Parathyroid adenoma (tissue), 2 donors: ENCODE results near the gene USF2.

ENCODE experiments used
- H2AFZ ChIP-seq: fragments of 300-600 bp; sonication (generic); one replicate; pipeline ENCODE4 v1.7.0; 2017; ENCODE audit warnings: antibody characterized with exemption, mild to moderate bottlenecking
- H3K27ac ChIP-seq: fragments of 300-600 bp; sonication (generic); one replicate; pipeline ENCODE4 v1.7.0; 2017
- H3K27me3 ChIP-seq: fragments of 300-600 bp; sonication (generic); one replicate; pipeline ENCODE4 v1.7.0; 2017; ENCODE audit warnings: low read length; ENCODE audit not compliant: control insufficient read depth, insufficient read depth
- H3K36me3 ChIP-seq: fragments of 300-600 bp; sonication (generic); one replicate; pipeline ENCODE4 v1.7.0; 2017; ENCODE audit warnings: low read length; ENCODE audit not compliant: control insufficient read depth, insufficient read depth
- H3K4me1 ChIP-seq: fragments of 300-600 bp; sonication (generic); one replicate; pipeline ENCODE4 v1.7.0; 2017; ENCODE audit warnings: control low read depth
- H3K4me2 ChIP-seq: fragments of 300-600 bp; sonication (generic); one replicate; pipeline ENCODE4 v1.7.0; 2017; ENCODE audit warnings: low read length
- H3K4me3 ChIP-seq: fragments of 300-600 bp; sonication (generic); one replicate; pipeline ENCODE4 v1.7.0; 2017; ENCODE audit warnings: low read depth, low read length
- H3K79me2 ChIP-seq: fragments of 300-600 bp; sonication (generic); one replicate; pipeline ENCODE4 v1.7.0; 2017; ENCODE audit warnings: control low read depth
- H3K9ac ChIP-seq: fragments of 300-600 bp; sonication (generic); one replicate; pipeline ENCODE4 v1.7.0; 2017; ENCODE audit warnings: mild to moderate bottlenecking
- H3K9me3 ChIP-seq: fragments of 300-600 bp; sonication (generic); one replicate; pipeline ENCODE4 v1.7.0; 2017; ENCODE audit warnings: low read length; ENCODE audit not compliant: control insufficient read depth
- TF ChIP-seq, protein P1 (sequence below): fragments of 300-600 bp; sonication (generic); IDR thresholded peaks from one replicate; pipeline ENCODE4 v1.7.0; 2017; ENCODE audit warnings: antibody characterized with exemption, mild to moderate bottlenecking
- donor health status: primary hyperparathyroidism.

Gene USF2

GRCh38 chr19:35302446-35302845 lies 33.7 kb downstream of the USF2 start:
- Histone ChIP-seq H3K4me1 (no peaks in the 10 kb centered on the region), H3K9ac (no peak overlapping the region), H2AFZ (no peak overlapping the region), H3K36me3 (no peaks in the 10 kb centered on the region), H3K4me3 (no peak overlapping the region), H3K9me3 (no peaks in the 10 kb centered on the region), H3K27ac (no peak overlapping the region), H3K27me3 (no peaks in the 10 kb centered on the region), H3K79me2 (no peaks in the 10 kb centered on the region), H3K4me2 (no peak overlapping the region)
- TF ChIP-seq, protein P1, sequence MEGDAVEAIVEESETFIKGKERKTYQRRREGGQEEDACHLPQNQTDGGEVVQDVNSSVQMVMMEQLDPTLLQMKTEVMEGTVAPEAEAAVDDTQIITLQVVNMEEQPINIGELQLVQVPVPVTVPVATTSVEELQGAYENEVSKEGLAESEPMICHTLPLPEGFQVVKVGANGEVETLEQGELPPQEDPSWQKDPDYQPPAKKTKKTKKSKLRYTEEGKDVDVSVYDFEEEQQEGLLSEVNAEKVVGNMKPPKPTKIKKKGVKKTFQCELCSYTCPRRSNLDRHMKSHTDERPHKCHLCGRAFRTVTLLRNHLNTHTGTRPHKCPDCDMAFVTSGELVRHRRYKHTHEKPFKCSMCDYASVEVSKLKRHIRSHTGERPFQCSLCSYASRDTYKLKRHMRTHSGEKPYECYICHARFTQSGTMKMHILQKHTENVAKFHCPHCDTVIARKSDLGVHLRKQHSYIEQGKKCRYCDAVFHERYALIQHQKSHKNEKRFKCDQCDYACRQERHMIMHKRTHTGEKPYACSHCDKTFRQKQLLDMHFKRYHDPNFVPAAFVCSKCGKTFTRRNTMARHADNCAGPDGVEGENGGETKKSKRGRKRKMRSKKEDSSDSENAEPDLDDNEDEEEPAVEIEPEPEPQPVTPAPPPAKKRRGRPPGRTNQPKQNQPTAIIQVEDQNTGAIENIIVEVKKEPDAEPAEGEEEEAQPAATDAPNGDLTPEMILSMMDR, result no peak

DNA sequence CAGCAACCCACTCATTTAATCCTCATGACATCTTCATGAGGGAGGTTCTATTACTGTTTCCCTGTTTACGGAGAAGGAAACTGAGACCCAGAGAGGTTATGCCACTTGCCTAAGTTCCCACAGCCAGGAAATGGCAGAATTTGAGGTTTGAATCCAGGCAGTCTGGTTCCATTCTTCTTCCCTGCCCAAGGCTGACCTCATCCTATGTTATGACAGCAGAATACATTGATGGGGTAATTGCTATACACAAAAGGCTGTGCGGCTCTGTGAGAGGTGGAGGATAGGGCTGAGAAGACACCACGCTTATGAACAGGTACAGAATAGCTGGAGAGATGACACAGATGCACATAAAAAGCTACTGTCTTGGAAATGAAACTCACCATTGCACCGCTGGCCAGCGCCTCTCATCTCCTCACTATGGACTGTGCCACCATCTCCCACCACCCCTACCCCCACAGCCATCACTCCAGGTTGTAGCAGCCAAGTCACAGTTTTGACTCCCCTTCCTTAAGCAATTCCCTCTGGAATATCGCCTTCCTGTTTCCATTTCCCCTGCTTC lies 34.7 kb downstream of the USF2 start:
- no peaks in the 10 kb centered on the region for H3K27me3 ChIP-seq
- TF ChIP-seq, protein P1, result no peak
- H3K9ac ChIP-seq, result no peak overlapping the region
- no peaks in the 10 kb centered on the region for H3K4me1 ChIP-seq
- no peak overlapping the region for H2AFZ ChIP-seq
- no peak overlapping the region for H3K4me2 ChIP-seq
- no peaks in the 10 kb centered on the region for H3K36me3 ChIP-seq
- H3K9me3 ChIP-seq, result no peaks in the 10 kb centered on the region
- H3K27ac ChIP-seq, result no peak overlapping the region
- H3K4me3 ChIP-seq, result no peak overlapping the region
- H3K79me2 ChIP-seq, result no peaks in the 10 kb centered on the region

DNA sequence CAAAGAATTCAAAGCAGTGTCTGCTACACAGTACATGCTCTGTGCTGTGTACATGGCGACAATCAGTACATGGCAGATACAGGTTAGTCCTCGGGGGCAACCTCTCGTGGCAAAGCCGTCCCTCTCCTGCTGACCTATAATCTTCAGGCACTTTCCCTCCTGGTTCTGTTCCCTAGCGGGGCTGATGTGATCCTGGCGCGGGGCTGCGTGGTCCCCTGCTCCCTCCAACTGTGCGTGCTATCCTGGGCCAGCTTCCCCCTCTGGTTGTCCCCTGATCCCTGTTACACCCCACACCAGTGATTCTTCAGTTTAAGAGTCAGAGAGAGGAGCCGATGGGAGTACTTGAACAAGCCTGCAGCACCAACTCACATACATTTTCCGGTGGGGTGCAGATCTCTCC lies 35.3 kb downstream of the USF2 start:
- Histone ChIP-seq H3K9me3 (no peaks in the 10 kb centered on the region), H3K4me1 (no peaks in the 10 kb centered on the region), H3K9ac (no peak overlapping the region), H3K4me3 (no peak overlapping the region), H3K79me2 (no peaks in the 10 kb centered on the region), H3K27ac (no peak overlapping the region), H3K4me2 (no peak overlapping the region), H3K27me3 (no peaks in the 10 kb centered on the region), H2AFZ (no peak overlapping the region), H3K36me3 (no peaks in the 10 kb centered on the region)
- TF ChIP-seq, protein P1, result no peak

DNA sequence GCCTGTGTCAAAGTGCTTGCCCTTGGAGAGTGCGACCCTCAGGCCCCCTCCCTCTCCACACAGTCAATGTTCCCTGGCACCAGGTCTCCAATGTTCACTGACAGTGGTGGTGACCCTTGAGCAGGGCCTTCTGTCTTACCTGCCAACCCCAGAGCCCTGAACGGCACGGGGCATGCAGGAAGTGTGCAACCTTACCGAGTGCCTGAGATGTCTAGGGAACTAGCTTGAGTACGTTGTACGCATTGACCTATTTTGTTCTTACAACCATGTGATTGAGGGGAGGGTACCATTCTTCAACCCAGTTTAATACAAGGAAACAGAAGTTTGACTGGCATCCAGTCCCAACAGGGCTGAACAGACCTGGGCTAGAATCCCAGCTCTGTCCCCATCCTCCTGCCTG lies 36.4 kb downstream of the USF2 start:
- TF ChIP-seq, protein P1, result no peak
- Histone ChIP-seq H3K27me3 (no peaks in the 10 kb centered on the region), H3K4me1 (no peaks in the 10 kb centered on the region), H3K4me3 (no peak overlapping the region), H3K9ac (no peak overlapping the region), H3K4me2 (no peak overlapping the region), H2AFZ (no peak overlapping the region), H3K9me3 (no peaks in the 10 kb centered on the region), H3K79me2 (no peaks in the 10 kb centered on the region), H3K27ac (no peak overlapping the region), H3K36me3 (no peaks in the 10 kb centered on the region)

- Histone ChIP-seq H3K9me3 (no peaks in the 10 kb centered on the region), H3K9ac (no peak overlapping the region), H3K79me2 (no peaks in the 10 kb centered on the region), H3K36me3 (no peaks in the 10 kb centered on the region), H2AFZ (no peak overlapping the region), H3K27ac (no peak overlapping the region), H3K4me2 (no peak overlapping the region), H3K27me3 (no peaks in the 10 kb centered on the region), H3K4me3 (no peak overlapping the region), H3K4me1 (no peaks in the 10 kb centered on the region)
- TF ChIP-seq, protein P1, result no peak
These were observed 37.9 kb downstream of the USF2 start for GRCh38 chr19:35306473-35307246.
